Endothelial cell of umbilical vein (primary cell): ENCODE results near the gene AQR.

Experiments
- EZH2 ChIP-seq: IDR thresholded peaks from 2 replicates; pipeline ENCODE4 v1.6.1; 2012; ENCODE audit warnings: borderline replicate concordance, low read depth, mild to moderate bottlenecking, moderate library complexity, low read length, inconsistent platforms; ENCODE audit not compliant: severe bottlenecking
- GATA2 ChIP-seq: IDR thresholded peaks from 2 replicates; pipeline ENCODE4 v1.7.0; 2011; ENCODE audit warnings: low read depth, mild to moderate bottlenecking, moderate library complexity, mixed read lengths, low read length; ENCODE audit not compliant: insufficient read length, insufficient read depth
- JUN ChIP-seq: IDR thresholded peaks from 2 replicates; pipeline ENCODE4 v1.6.1; 2011; ENCODE audit warnings: borderline replicate concordance, low read depth; ENCODE audit not compliant: insufficient read length, insufficient read depth
- MYC ChIP-seq: IDR thresholded peaks from one replicate; pipeline ENCODE4 v1.6.1; 2011; ENCODE audit warnings: mild to moderate bottlenecking, low read depth, low read length
- POLR2A ChIP-seq: IDR thresholded peaks from 2 replicates; pipeline ENCODE4 v1.6.1; 2012; ENCODE audit warnings: low read depth, mild to moderate bottlenecking, control low read depth, low read length
- POLR2AphosphoS5 ChIP-seq: IDR thresholded peaks from 2 replicates; pipeline ENCODE4 v1.6.1; 2012; ENCODE audit warnings: low read depth, mild to moderate bottlenecking, control low read depth, low read length, moderate library complexity; ENCODE audit not compliant: insufficient read depth
- TF ChIP-seq, protein P1 (sequence below), 2 donors: IDR thresholded peaks; 1 replicate in 1 of 2; 2 replicates in 1 of 2; pipeline ENCODE4 v1.5.1; 2011; ENCODE audit warnings: low read length in 2 of 2, mild to moderate bottlenecking in 2 of 2, moderate library complexity in 2 of 2, control low read depth in 1 of 2, inconsistent platforms in 1 of 2, low read depth in 1 of 2; ENCODE audit not compliant: insufficient read depth in 1 of 2; ENCODE audit errors: extremely low read depth in 1 of 2
- TF ChIP-seq, protein P2 (sequence below): IDR thresholded peaks from 2 replicates; pipeline ENCODE4 v1.6.1; 2011; ENCODE audit not compliant: insufficient read depth, insufficient read length

DNA sequence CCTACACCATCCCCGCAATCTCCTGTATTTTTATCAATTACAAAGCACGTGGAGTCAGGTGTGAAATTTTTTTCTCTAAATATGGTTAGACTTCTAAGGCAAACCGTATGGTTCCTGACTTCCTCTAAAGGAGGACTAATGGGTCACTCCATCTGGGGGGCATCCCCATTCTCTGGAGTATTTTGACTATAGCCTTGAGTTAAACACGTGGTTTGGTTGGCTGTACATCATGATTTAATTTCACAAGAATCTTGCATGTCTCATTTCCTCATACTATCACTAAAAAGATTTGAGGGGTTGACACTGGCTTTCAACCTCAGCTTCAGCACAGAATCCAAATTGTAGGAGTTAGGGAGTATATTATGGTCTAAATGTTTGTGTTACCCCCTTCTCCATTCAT is 43.8 kb upstream of the AQR start:
- TF ChIP-seq, protein P1, sequence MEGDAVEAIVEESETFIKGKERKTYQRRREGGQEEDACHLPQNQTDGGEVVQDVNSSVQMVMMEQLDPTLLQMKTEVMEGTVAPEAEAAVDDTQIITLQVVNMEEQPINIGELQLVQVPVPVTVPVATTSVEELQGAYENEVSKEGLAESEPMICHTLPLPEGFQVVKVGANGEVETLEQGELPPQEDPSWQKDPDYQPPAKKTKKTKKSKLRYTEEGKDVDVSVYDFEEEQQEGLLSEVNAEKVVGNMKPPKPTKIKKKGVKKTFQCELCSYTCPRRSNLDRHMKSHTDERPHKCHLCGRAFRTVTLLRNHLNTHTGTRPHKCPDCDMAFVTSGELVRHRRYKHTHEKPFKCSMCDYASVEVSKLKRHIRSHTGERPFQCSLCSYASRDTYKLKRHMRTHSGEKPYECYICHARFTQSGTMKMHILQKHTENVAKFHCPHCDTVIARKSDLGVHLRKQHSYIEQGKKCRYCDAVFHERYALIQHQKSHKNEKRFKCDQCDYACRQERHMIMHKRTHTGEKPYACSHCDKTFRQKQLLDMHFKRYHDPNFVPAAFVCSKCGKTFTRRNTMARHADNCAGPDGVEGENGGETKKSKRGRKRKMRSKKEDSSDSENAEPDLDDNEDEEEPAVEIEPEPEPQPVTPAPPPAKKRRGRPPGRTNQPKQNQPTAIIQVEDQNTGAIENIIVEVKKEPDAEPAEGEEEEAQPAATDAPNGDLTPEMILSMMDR (IDR thresholded peaks at IDR 0.05; ENCODE audit: extremely low read depth in 1 of 2, insufficient read depth in 1 of 2, low read depth in 1 of 2, low read length in 2 of 2) = no peak
- no peak for TF ChIP-seq POLR2A
- no peak for TF ChIP-seq POLR2AphosphoS5
- no peak for TF ChIP-seq EZH2
- TF ChIP-seq, protein P2, sequence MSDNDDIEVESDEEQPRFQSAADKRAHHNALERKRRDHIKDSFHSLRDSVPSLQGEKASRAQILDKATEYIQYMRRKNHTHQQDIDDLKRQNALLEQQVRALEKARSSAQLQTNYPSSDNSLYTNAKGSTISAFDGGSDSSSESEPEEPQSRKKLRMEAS = no peak
- TF ChIP-seq JUN = no peak
- TF ChIP-seq MYC = no peak
- TF ChIP-seq GATA2 = no peak
